Esophagus muscularis mucosa (tissue), 4 donors: Measurements from ENCODE around the gene CACNA1S.

ENCODE experiments used
- CTCF ChIP-seq, 3 experiments: fragments of 200-600 bp in 2 of 3; fragments of 450-650 bp in 1 of 3; sonication (generic) in 2 of 3; IDR thresholded peaks; one replicate each; pipeline ENCODE4 v1.5.1; 2017 to 2019; ENCODE audit warnings: antibody characterized with exemption in 3 of 3, mild to moderate bottlenecking in 2 of 3, moderate library complexity in 1 of 3
- EP300 ChIP-seq: sonication (generic); formaldehyde crosslinking; IDR thresholded peaks from one replicate; pipeline ENCODE4 v1.6.1; 2017; ENCODE audit warnings: antibody characterized with exemption
- POLR2AphosphoS5 ChIP-seq, 2 donors: sonication (generic); formaldehyde crosslinking; IDR thresholded peaks; one replicate each; pipeline ENCODE4 v1.6.1; 2017; ENCODE audit warnings: antibody characterized with exemption in 2 of 2

GRCh38 chr1:201034671-201035070 lies 77.6 kb downstream of the CACNA1S start:
- TF ChIP-seq CTCF (IDR thresholded peaks at IDR 0.05) (no peak), EP300 (no peak), POLR2AphosphoS5 (IDR thresholded peaks at IDR 0.05) (no peak)
